ENCODE measurements around the gene SRSF4.

DNA sequence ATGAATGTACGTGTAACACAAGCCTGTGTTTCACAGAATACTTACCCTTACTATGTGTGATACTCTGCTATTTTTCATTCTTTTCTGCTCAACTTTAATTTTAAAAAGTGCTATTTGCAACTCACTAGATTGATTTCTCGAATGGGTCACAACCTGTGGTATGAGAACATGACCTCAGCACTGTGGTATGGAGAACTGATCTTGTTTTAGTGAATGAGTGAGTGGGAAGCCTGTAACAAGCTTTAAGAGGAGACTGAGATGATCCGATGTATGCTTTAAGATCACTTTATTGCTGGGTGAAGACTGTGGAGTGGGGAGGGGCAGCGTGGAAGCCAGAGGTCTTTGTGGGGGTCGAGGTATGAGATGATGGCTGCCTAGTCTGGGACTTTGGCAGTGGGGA lies 27.5 kb upstream of the SRSF4 start:
- TF ChIP-seq EP300 (IDR thresholded peaks at IDR 0.05) = no peak
- no peak for TF ChIP-seq POLR2A (IDR thresholded peaks at IDR 0.05)

Data from gastroesophageal sphincter (tissue), 2 donors.